GM19035 (cell line): ENCODE data around the gene RNF5.

ENCODE experiments used
- ATAC-seq: cut with Tn5 transposase; IDR thresholded peaks from one replicate; pipeline ENCODE4 v1.9.1; 2021; ENCODE audit not compliant: unreplicated experiment

RNF5 gene

DNA sequence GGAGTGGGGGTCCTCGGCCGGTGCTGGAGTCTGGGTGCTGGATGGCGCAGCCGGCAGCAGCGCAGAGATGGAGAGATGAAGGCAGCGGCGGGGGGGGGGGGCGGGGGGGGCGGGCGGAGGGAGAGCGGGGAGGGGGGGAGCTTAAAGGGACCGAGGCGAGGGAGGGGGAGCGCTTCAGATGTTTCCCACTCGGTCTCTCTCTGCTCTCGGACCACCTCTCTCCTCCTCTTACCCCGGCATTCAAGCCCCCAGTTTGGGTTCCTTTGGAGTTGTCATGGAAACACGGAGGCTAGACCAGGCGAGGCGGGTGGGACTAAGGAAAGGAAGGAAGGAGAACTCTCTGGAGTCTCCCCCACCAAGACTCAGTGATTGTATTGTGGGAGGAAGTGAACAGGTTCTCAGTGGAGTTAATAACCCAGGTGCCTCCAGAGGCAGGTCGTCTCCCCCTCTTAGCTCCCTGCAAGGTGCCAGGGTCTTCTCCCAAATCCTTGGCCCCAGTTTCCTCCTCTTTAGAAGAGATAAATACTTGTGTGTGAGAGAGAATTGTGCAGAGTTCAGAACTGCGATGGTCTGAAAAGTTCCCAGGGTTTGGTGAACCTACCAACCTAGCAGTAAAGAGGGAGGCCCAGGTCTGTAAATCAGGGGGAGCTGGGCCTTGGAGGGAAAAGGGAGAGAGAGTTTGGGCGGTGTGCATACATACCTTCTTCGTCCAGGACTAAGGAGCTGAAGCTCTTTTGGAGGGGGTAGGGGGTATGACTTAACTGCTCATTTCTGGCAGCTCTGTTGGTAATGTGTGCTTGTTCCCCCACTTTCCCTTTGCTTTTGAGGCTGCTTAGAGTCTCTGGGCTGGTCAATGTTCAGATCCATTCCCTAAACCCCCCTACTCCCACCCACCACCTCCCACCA, 26.1 kb upstream of the RNF5 start, which contains the start of gene PRRT1:
Gene PRRT1 (minus strand): TSS at position 77 of the 906 bp plus-strand sequence. CDS start 112 bp downstream, outside the sequence.
- ATAC-seq, result no peak

DNA sequence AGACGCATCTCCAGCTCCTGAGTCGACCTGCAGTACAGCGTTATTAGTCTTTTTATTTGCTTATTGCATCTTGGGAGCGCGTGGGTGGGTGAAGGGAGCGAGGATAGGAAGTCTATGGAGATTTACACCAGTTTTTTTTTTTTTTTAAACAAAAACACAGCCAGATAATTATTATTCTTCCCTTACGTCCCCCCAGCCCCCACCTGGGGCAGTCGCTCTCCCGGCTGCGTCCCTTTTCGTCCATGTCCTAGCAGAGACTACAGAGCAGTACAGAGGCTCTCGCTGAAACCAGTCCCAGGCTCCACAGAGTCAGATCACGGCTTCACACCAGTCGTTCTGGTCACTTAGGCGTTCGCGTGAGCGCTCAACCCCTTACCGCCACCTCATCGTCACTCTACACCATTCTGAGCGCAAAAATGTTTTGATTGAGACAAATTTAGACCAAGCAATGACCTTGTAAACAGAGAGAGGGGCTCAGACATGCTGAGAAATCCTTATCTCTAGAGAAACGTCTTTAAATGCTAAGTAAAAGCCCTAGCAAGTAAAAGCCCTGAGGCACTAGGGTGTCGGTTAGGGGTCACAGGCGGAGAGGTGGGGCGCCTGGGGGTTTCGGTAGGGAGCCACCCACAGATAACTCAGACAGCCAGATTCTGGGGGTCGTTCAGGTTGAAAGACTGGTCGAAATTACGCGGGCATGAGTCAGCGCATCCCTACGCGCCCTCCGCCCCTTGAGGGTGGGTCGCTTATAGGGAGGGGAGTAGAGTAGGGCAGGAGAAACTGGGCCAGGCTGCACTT, 25.2 kb upstream of the RNF5 start:
- ATAC-seq, result no peak

DNA sequence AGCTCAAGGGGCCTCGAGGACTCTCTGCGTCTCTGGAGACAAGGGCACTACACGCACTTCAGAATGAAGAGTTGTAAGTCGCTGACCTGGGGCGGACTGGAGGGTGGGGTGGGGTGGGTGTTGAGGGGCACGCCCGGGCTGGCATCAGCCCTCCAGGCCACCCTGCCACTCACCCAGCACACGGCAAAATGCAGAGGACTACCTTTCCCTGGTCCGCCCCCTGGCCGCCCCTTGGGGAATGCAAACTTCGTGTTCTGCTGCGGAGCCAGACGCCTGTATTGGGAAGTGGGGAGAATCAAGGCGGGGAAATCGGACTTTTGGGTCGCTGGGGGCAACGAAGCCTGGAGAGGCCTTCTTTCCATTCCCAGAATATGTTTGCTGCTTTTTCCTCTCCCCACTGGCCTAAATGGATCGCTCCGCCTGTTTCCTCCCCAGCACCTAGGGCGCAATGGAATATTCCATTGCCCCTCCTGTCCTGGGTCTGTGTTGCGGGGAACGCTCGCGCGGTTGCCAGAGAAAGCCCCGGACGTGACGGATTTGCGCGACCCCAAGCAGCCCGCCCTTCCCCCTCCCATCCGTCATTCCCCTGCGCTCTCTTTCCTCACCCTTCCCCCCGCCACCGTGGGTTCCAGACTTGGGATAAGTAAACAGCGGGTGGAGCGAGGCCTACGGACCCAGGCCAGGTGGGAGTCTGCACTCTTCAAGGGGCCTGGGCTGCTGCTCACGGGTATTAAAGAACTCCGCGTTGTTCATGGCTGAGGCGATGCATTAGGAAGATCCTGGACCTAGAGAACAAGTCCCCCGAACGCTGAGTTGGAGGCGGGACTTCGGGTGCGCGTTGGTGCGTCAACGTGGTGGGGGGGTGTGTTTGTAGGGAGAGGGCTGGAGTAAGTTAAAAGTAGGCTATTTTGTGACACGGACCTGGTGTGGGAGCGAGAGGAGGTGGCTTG, 24.4 kb upstream of the RNF5 start, which contains the start of gene PPT2:
Gene PPT2 (plus strand): TSS at position 578 of the 950 bp plus-strand sequence. CDS start 454 bp downstream, outside the sequence.
- no peak for ATAC-seq

DNA sequence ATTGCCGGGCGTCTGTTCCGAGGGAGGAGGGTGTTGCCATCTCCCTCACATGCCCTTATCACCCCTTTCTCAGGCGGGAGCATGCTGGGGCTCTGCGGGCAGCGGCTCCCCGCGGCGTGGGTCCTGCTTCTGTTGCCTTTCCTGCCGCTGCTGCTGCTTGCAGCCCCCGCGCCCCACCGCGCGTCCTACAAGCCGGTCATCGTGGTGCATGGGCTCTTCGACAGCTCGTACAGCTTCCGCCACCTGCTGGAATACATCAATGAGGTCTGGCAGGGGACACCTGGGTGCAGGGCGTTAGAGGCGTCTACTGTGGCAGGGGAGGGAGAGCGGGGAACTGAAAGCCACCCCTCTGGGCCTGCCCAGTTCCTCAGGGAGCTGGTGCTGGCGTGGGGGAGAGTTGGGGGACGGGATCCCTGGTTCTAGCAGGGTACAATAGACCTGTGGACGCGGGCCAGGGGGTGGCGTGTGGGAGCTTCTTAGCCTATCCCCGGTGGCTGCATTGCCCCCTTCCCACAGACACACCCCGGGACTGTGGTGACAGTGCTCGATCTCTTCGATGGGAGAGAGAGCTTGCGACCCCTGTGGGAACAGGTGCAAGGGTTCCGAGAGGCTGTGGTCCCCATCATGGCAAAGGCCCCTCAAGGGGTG, 23.6 kb upstream of the RNF5 start:
- no peak for ATAC-seq

DNA sequence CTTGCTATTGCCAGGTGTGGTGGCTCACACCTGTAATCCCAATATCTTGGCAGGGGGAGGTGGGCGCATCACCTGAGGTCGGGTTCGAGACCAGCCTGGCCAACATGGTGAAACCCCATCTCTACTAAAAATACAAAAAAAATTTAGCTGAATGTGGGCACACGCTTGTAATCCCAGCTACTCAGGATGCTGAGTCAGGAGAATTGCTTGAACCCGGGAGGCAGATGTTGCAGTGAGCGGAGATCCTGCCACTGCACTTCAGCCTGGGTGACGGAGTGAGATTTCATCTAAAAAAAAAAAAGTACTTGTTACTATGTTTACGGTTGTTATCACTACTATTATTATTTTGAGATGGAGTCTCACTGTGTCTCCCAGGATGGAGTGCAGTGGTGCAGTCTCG, 21.3 kb upstream of the RNF5 start:
- no peak for ATAC-seq

DNA sequence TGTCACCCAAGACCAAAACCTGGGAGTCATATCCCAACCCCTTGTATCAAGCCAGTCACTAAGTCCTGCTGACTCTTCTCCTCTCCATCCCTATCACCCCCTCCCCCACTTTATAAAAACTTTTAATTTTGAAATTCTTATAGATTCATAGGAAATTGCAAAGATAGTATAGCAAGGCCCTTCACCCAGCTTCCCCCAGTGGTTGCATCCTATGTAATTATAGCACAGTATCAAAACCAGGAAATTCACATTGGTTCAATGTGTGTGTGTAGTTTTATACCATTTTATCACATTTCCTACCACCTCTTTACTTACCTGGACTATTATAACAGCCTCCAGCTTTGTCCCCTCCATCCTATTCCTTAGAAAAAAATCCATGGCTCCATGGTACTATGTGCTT, 20.2 kb upstream of the RNF5 start:
- ATAC-seq, result no peak

DNA sequence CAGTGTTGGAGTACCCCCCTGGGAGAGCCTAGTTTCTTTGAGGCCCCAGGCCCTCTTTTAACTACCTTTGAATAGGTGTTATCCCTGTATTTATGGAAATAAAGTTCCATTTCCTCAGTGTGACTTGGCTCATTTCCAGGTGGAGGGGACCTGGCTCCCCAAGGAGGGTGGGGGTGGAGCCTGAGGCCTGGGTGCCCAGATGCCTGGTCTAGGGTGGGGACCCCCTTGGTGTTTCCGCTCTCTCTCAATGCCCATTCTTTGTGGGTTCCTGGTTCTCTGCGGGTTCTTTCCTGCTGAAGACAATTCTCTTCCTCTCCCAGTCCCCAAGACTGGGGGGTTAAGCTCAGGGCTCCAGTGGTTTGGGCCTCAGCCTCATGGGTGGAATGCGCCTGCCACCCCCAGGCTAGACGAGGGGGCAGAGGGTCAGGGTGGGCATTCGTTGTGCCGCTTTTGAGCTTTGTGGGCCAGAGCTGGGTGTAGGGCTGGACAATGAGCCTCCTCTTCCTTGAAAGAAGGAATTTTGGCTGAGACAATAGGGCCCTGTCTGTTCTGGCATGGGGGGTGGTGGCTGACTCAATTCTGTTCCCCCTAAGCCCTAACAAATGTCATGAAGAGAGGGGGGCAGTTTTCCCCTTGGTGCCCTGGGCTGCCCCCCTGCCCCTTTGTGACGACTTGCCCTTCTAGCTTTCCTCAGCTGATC, 14.5 kb upstream of the RNF5 start:
- ATAC-seq, result no peak

DNA sequence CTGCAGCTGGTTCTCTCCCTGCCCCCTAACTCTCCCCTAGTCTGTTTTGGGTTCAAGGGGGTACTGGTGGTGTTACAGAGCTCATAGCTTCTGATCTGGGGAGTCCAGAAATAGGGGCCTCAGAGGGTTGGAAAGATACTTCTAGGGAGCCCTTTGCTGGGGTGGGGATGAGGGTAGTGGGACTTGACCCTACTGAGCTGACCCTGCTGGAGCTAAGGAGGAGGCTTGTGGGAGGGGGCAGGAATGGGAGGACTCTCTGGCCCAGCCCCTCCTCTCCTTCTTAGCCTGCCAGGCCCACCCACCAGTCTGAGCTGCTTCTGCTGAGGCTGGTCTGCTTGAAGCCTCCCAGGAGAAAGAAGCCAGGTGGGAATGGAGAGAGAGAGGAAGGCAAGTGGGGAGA, 13.9 kb upstream of the RNF5 start, which contains the start of gene EGFL8:
Gene EGFL8 (plus strand): TSS at position 301 of the 400 bp plus-strand sequence. CDS start 1,571 bp downstream, outside the sequence.
- no peak for ATAC-seq

DNA sequence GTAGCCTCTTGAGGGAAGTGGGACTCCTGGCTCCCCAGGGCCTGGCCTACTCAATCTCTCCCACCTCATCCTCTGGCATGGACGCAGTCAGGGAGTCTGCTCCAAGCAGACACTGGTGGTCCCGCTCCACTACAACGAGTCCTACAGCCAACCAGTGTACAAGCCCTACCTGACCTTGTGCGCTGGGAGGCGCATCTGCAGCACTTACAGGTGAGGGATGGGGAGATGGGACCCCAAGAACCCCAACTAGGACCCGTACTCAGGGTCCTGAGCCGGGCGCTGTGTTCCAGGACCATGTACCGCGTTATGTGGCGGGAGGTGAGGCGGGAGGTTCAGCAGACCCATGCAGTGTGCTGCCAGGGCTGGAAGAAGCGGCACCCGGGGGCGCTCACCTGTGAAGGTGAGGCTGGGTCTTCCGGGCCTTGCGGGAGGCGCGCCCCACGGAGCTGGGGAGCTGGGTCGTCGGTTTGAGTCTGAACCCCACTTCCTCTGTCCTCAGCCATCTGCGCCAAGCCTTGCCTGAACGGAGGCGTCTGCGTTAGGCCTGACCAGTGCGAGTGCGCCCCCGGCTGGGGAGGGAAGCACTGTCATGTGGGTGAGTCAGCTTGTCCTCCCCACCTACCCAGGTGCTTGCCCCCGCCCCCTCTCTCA, 11.7 kb upstream of the RNF5 start:
- no peak for ATAC-seq

DNA sequence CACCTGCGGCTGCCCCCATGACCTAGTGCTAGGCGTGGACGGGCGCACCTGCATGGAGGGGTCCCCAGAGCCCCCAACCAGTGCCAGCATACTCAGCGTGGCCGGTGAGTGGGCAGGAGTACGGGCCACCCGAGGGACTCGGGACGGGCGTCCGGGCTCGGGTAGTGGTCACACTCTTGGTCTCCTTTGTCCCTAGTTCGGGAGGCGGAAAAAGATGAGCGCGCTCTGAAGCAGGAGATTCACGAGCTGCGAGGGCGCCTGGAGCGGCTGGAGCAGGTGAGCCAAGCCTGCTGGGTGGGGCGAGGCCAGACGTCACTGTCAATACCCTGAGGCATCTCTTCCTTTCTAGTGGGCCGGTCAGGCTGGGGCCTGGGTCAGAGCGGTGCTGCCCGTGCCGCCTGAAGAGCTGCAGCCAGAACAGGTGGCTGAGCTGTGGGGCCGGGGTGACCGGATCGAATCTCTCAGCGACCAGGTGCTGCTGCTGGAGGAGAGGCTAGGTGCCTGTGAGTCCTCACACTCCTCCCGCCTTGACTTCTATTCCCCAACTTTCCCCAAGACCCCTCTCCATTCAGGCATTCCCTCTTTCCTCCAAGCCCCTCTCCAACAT, 10.9 kb upstream of the RNF5 start:
- ATAC-seq, result no peak

DNA sequence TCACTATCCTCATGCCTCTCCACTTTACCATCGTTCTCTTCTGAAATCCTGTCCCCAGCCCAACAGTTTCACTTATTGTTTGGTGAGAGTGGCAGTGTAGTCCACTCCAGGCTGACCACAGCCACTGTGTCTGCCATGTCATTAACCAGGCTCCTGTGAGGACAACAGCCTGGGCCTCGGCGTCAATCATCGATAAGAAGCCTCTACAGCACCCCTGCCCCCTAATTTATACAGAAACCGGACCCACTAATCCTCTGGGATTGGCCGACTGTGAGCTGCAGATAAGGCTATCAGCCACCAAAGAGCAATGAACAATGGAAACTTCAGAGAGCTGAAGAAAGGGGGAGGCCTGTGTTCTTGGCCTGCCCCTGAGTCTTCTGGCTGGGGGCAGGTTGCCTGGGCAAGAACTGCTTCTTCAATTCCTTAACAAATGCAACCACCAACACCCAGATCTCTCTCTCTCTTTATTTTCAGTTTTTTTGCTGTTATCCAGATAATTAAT, 10.4 kb upstream of the RNF5 start:
- no peak for ATAC-seq

DNA sequence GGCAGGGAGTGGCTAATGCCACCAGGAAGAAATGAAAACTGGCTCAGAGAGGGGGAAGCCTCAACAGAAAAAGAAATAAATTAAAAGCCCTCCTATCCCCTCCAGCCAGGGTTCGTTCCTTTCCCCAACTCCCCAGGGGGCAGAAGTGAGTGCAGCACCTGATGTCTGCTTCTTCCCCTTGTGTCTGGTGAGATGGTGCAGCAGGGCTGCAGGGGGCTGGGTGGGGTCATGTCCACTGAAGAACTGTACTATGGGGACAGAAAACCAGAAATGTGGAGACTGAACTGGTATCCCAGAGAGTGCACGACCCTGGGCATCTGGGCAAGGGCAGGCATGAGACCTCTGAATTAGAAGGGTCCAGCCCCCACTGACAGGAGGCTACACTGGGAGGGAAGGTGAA, 9.9 kb upstream of the RNF5 start:
- ATAC-seq, result no peak

DNA sequence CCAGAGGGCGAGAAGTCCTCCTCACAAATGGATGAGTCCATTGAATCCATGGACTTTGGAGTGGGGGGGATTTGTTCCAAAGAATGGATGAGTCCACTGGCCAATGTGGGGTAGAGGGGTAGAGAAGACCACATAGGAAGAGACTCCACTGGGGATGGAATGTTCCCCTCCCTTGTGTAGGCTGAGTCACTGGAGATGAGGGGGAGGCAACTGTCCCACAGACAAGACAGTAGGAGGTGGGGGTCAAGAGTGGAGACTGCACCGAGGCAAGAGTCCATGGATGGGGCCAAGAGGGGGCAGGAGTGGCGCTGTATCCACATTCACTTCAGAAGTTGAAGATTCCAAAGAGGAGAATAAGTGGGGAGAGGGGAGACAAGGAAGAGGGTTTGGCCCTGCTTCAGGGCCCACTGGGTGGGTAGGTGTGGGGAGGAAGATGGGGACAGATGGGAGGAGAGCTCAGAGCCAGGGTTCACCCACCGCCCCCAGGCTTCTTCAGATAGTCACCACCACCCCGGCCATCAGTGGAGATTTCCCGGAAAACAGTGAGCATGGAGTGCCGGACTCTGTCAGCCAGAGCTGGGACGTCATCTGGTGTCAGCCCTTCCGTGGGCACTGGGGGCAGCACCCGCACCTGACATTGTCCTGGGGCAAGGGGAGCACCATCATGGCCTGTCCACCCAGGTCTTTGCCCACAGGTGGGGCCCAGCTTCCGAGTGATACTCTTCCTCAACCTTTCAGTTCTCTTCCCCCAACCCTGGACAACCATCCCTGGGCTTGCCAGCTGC, 9.2 kb upstream of the RNF5 start:
- no peak for ATAC-seq

DNA sequence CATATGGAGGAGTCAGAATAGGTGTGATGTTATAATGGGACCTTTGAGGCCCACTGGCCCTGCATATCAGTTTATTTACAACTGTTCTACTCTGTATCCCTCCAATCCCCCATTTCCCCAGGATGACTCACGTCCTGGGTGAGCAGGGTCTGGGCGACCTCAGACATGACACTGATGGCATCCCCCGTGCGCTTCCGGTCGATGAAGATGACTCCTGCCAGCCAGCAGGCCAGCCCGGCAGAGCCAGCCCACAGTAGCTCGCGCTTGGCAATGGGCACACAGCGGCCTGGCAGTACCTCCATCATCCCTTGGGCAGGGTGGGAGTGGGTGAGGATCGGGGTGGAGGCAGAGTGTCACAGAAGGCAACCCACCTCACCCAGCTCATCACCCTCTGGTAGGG, 7.9 kb upstream of the RNF5 start:
- no peak for ATAC-seq

DNA sequence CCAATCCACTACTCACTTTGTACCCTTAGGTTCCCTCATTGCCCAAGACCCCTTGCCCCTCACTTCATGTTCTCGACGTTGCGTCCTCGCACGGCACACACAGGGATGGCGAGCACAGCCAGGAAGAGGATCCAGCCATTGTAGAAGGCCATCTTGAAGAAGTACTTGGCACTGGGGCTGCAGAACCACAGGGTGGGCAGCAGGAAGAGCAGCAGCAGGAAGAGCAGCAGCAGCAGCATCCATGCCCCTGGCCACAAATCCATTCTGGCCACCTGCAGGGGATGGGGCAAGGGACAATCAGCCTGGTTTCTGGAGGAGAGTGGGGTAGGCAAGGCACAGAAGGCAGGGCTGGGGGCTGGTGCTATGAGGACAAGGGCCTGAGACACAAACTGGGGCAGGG, 7.0 kb upstream of the RNF5 start:
- no peak for ATAC-seq

DNA sequence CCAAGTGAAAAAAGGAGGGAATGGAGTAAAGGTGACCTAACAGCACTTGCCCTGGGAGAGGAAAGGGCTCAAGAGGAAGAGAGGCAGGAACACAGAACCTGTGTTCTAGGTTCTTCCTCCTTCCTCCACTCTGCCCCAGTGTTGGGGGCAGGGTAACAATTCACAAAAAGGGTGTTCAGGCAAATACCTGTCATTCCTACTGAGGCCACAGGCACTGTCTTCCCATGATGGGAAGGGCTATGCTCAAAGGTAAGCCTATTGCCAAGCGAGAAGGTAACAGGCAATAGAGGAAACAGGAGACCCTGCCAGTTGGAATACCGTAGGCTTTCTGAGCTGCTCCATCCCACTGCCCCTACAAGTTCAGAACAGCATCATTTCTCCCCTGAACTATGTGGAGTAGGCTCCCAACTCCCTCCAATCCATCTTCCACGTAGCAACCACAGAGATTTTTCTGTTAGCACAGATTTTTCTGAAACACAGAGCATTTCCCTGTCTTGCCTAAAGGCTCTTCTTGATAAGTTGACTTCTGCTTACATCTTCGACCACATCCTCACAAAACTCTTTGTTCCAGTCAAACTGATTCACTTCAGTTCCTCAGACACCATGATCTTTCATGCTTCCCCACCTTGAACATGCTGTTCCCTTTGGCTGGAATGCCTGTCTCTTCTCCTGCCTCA, 5.0 kb upstream of the RNF5 start:
- no peak for ATAC-seq

DNA sequence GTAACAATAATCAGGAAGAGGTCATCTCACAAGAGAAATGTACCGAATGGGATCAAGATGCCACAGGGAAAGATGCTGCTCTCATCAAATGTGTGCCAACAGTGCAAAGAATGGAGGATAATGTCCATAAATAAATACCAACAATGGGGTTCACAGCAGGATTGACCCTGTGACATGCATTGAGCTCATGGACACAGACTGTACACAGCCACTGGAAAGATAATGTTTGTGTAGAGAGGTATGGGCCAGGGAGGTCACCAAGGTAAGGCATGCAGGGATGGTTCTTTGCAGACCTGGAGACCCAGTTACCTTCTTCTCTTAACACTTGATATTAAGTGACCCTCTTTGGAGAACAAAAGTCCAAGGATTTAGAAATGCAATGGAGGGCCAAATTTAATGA, 3.8 kb upstream of the RNF5 start:
- no peak for ATAC-seq
